BJ (cell line): ENCODE results near the gene PAF1. TPM values are rescaled to one million over a fixed set of nuclear protein-coding genes. Genes with fewer than 3 reads are reported as not detected.

Experiments used
- CTCF ChIA-PET: fragments of 350-600 bp; formaldehyde crosslinking; extraction: SDS; loops from one replicate; lab custom pipeline; 2021; ENCODE audit warnings: antibody characterized with exemption, inconsistent platforms; lab: Yijun Ruan, JAX
- POLR2A ChIA-PET: fragments of 300-600 bp; sonication (Branson Sonifier 250); formaldehyde crosslinking; extraction: SDS; loops from one replicate; lab custom pipeline; 2021; ENCODE audit warnings: antibody characterized with exemption; lab: Charles Lee
- DNase-seq: peaks from one replicate; pipeline ENCODE4 v3.0.0-alpha.2; 2011; ENCODE audit warnings: low read depth
- H3K27me3 ChIP-seq: 2 replicates; pipeline ENCODE4 v1.6.0; 2011; ENCODE audit warnings: low read length; ENCODE audit not compliant: control insufficient read depth, insufficient read depth
- H3K36me3 ChIP-seq: 2 replicates; pipeline ENCODE4 v1.5.1; 2011; ENCODE audit warnings: low read length; ENCODE audit not compliant: control insufficient read depth, insufficient read depth
- H3K4me3 ChIP-seq: 2 replicates; pipeline ENCODE4 v1.5.1; 2011; ENCODE audit warnings: low read depth, mild to moderate bottlenecking, control low read depth, low read length
- CTCF ChIP-seq: IDR thresholded peaks from 2 replicates; pipeline ENCODE4 v1.5.1; 2011; ENCODE audit warnings: low read depth, mild to moderate bottlenecking, control low read depth, inconsistent platforms, low read length, moderate library complexity; ENCODE audit not compliant: insufficient read depth
- polyA plus RNA-seq: library from polyadenylated mRNA; depleted of rRNA; stranded (reverse); fragments of >200 nt; gene quantifications from 2 replicates; pipeline ENCODE4 v1.2.3, GENCODE V29; 2011

Gene PAF1
- polyA plus RNA-seq, 1 experiment, result 50.2 TPM

GRCh38 chr19:39423258-39424086, 32.6 kb upstream of the PAF1 start:
- no peak for TF ChIP-seq CTCF
- Histone ChIP-seq H3K36me3 (peaks cover 24% of the 10 kb centered on the region), H3K4me3 (no peak overlapping the region), H3K27me3 (no peaks in the 10 kb centered on the region)
- POLR2A ChIA-PET, result no interaction called here
- CTCF ChIA-PET, result interaction anchor here (1.2 to 2.4 kb wide), 3 partner anchors 9 to 110 kb away, joined by 3 to 9 read pairs (median 4); partner anchors contain the start of gene PLEKHG2
- no peak for DNase-seq

GRCh38 chr19:39422020-39422419, 31.1 kb upstream of the PAF1 start:
- no peak for TF ChIP-seq CTCF
- ChIA-PET POLR2A (no interaction called here), CTCF (interaction anchor here (0.8 to 2.4 kb wide), 3 partner anchors 10 to 112 kb away, joined by 3 to 9 read pairs (median 8); partner anchors contain the start of gene PLEKHG2)
- no peaks in the 10 kb centered on the region for H3K27me3 ChIP-seq
- H3K4me3 ChIP-seq, result no peak overlapping the region
- DNase-seq, result no peak
- H3K36me3 ChIP-seq, result peaks cover 31% of the 10 kb centered on the region

DNA sequence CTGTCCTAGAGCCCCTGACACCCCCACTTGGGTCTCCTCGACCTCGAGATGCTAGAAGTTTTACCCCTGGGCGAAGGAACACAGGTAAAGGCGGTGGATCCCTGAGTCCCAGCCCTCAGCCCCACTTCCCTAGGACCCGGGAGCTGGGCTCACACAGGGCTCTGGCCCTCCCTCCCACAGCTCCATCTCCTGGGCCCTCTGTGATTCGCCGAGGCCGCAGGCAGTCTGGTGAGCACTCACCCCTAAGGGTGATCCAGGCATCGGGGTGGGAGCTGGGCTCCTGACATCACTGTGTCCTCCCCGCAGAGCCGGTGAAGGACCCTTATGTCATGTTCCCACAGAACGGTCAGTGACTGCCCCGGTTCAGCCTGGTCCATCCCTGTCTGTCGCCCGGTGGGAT, 29.9 kb upstream of the PAF1 start:
- no peak for DNase-seq
- no peak for TF ChIP-seq CTCF
- ChIA-PET POLR2A (no interaction called here), CTCF (interaction anchor here (1.2 to 2.4 kb wide), 3 partner anchors 9 to 113 kb away, joined by 5 to 9 read pairs (median 8); partner anchors contain the start of gene PLEKHG2)
- peaks cover 39% of the 10 kb centered on the region for H3K36me3 ChIP-seq
- H3K4me3 ChIP-seq, result no peak overlapping the region
- no peaks in the 10 kb centered on the region for H3K27me3 ChIP-seq

GRCh38 chr19:39419003-39419402, 28.1 kb upstream of the PAF1 start:
- DNase-seq, result no peak
- H3K4me3 ChIP-seq, result no peak overlapping the region
- peaks cover 36% of the 10 kb centered on the region for H3K36me3 ChIP-seq
- TF ChIP-seq CTCF, result no peak
- CTCF ChIA-PET, result interaction anchor here (0.6 to 1.5 kb wide), 3 partner anchors 21 to 75 kb away, joined by 3 to 5 read pairs (median 4); no protein-coding TSS in a partner anchor
- no peaks in the 10 kb centered on the region for H3K27me3 ChIP-seq
- POLR2A ChIA-PET, result no interaction called here

DNA sequence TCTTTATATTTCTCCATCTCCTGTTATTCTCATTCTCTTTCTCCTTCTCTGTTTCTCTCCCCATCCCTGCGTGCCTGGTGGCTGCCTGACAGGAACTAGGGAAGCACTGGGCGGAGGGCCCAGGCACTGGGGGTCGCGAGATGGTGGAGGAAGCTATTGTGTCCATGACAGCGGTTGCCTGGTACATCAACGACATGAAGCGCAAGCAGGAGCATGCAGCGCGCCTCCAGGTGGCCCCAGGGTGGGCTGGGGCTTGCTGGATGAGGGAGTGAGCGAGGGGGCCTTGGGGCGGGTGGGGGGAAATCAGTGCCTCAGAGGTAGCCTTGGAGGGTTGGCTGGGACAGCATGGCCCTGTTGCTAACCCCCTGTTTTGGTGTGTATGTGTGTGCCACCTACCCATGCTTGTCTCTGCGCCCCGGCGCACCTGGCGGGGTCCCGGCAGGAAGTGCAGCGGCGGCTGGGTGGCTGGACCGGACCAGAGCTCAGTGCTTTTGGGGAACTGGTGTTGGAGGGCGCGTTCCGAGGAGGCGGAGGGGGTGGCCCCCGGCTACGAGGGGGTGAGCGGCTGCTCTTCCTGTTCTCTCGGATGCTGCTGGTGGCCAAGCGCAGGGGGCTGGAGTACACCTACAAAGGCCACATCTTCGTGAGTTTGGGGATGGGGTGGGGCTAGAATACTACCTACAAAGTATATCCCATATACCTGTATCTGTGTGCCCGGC, 26.7 kb upstream of the PAF1 start:
- Histone ChIP-seq H3K4me3 (no peak overlapping the region), H3K36me3 (peaks cover 28% of the 10 kb centered on the region), H3K27me3 (no peaks in the 10 kb centered on the region)
- DNase-seq, result no peak
- CTCF ChIA-PET, result interaction anchor here (1.5 kb wide), 2 partner anchors 19 kb away, joined by 5 read pairs; no protein-coding TSS in a partner anchor
- no peak for TF ChIP-seq CTCF
- POLR2A ChIA-PET, result no interaction called here
